Right forelimb (tissue), 1 donor: ENCODE measurements around the gene PROM1.

Experiments used
- DNase-seq: peaks from one replicate; pipeline ENCODE4 v3.0.0-alpha.2; 2018

The PROM1 gene, protein sequence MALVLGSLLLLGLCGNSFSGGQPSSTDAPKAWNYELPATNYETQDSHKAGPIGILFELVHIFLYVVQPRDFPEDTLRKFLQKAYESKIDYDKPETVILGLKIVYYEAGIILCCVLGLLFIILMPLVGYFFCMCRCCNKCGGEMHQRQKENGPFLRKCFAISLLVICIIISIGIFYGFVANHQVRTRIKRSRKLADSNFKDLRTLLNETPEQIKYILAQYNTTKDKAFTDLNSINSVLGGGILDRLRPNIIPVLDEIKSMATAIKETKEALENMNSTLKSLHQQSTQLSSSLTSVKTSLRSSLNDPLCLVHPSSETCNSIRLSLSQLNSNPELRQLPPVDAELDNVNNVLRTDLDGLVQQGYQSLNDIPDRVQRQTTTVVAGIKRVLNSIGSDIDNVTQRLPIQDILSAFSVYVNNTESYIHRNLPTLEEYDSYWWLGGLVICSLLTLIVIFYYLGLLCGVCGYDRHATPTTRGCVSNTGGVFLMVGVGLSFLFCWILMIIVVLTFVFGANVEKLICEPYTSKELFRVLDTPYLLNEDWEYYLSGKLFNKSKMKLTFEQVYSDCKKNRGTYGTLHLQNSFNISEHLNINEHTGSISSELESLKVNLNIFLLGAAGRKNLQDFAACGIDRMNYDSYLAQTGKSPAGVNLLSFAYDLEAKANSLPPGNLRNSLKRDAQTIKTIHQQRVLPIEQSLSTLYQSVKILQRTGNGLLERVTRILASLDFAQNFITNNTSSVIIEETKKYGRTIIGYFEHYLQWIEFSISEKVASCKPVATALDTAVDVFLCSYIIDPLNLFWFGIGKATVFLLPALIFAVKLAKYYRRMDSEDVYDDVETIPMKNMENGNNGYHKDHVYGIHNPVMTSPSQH

DNA sequence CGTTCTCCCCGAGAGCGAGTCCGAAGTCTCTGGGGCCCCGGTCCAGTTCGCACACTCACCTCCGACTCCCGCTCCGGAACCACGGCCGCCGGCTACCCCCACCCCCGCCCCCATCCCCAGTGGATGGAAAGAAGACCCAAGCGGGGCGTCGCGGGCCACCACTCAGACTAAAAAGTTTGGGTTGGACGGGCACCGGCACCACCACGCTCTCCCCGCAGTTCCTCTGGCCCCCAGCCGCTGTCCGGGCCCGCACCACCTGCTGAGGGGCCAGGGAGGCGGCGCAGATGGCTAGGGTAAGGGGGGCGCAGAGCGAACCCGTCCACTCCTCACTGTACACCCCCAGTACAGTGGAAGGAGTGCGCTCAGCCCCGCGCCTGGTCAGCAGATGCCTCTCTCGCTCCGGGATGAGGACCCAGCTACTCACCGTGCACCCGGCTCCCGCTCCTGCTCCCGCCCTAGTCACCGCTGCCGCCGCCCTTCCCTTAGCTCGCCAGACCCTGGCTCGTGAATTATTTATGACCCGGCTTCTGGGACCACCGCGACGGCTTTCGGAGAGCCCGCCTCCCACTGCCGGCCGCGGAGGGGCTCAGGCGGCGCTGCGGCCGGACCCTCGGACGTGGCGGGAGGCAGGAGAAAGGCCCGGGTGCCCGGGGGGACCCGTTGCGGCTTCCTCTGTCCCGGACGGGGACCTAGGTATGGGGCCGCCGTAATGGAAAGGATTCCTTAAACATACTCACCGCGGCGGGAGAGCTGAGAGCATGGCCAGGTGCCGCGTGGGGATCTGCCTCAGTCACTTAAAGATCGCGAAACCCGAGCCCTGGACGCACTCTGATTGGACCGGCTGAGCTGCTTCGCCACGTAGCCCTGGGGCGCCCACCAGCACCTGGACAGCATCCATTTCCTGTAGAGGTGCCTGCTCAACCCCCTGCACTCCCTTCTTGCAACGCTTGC lies at the start of gene PROM1:
Gene PROM1 (minus strand): TSS at position 783 of the 951 bp plus-strand sequence. CDS start 8,117 bp downstream, outside the sequence.
- peak; percentile 70 for DNase-seq

DNA sequence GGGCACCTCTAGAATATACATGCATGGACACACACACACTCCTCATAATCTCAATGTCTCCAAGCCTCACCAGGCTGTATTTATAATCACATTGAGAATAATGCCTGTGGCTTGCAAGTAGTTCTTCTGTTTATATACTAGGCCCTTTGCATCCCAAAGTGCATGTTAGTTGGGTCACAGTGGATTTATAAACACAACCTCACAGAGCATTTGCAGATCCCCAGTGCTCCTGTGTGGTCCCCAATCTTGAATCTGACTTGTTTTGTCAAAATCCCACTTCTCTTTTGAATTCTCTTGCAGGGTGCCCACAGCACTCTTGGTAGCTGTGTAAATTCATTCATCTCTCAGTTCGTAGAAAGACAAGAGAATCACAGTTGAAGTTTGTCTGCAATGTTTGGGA lies 49.6 kb upstream of the PROM1 start:
- DNase-seq, result no peak

GRCh38 chr4:16131293-16131692 lies 47.5 kb upstream of the PROM1 start:
- no peak for DNase-seq

DNA sequence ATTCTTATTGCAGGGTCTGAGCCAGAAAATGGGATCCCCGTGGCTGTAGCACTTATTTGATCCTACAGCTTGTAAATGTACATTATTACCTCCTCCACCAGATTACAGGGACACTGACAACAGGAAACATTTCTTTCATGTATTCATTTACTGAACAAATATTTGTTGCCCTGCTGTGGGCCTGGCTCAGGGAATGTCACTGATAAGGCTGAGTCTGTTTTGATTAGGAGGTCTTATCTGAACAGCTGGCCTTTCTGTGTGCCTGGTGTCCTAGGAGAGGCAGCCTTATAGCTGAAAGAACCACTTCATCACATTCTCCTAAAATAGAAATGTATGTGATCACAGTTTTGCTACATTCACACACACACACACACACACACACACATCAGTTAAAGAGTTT lies 45.5 kb upstream of the PROM1 start:
- no peak for DNase-seq

DNA sequence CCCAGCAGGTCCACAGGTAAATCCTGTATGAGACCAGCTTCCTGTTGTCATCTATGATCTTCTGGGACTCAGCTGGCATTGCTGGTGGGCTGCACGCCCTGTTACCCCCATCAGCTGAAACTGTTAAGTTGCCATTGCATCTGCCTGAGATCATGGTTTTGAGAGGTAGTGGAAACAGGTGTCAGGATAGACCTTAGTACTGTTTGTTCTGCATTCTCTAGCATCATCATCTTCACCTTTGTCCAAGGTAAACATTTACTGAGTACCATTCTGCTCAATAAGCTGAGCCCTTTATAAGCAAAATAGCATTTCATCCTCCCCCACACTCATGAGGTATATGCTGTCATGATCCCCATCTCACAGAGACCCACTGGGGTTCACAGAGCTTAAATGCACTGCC lies 42.9 kb upstream of the PROM1 start:
- no peak for DNase-seq

DNA sequence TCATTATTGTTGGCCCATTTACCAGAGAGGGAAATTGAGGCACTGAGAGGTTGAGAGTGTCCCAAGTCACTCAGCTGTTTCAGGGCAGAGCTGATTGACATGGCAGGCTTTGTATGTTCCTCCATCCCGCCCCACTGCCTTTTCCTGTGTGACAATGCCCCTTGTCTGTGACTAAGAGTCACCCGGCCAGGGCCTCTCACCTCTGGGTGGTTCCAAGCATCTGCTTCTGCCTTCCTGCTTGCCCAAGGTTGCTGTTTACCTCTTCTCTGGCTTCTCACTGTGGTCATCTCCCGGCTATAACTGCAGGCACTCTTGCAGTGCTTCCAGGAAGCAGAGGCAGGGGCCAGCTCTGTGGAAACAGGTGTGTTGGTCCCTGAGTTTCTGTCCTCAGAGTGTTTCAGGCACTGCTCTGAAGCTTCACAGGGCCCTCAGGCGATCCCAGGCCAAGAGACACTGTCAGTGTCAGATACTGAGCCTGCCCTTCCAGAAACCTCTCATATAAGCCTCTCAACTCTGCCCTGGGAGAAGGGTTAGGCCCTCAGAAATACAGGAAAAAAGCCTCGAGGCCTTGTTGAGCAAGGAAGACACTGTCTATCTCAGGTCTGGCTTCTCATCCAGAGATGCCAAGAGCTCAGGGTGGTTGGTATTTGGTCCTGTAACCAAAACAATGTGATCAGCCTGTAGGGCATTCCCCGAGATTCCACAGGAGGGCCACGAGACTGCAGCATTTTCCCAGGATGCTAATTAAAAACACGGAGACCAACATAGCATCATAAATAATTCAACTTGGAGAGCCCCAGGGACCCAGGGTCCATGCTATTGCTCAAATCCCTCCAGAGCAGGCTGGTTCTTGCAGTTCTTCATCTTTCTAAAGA lies 42.0 kb upstream of the PROM1 start:
- no peak for DNase-seq

DNA sequence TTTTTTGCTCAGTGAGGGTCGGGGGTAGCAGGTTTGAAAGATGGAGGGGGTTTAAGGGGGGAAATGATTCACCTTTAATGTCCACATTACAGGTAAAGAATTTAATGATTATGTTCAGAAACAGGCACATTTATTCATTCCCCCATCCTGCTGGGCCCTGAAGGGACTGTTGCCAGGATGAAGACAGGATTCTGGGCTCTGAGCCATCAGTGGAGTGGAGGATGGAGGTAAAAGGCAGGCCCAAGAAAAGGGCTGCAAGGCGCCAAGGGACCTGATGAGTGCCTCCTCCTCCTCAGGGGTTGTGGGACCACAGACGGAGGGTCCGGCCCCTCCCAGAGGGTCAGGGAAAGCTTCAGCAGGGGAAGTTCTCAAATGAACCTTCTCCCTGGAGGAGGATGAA lies 40.4 kb upstream of the PROM1 start:
- no peak for DNase-seq

DNA sequence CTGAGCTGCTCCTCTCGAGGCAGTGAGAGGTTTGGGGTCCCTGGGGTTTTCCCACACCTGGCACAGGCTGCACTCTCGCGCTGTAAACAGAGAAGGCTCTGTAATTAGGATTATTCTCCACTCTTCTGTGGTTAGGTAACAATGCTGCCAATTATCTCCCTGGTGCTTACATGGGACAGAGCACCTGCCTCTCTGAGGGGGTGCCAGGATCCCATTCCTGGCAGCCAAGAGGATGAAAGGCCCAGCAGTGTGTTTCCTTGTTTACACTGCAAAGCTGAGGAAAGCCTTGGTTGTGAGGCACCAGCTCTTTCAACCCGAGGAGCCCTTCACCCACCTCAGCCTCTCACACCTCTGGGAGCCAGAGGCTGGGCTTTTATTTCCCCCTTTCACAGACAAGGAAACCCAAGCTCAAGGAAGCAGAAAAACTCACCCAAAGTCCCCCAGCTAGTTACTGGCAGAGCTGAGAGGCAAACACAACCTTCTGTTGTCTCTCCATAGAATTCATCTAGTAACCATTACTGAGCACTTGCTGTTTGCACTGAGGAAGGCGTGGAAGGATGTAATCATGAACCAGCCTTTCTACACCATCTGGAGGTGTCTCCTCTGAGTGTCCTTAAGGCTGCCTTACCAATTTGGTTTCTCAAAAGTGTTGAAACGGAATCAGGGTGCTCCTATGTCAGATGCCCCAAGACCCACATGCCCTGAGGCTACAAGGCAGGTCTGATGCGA lies 39.7 kb upstream of the PROM1 start:
- no peak for DNase-seq

DNA sequence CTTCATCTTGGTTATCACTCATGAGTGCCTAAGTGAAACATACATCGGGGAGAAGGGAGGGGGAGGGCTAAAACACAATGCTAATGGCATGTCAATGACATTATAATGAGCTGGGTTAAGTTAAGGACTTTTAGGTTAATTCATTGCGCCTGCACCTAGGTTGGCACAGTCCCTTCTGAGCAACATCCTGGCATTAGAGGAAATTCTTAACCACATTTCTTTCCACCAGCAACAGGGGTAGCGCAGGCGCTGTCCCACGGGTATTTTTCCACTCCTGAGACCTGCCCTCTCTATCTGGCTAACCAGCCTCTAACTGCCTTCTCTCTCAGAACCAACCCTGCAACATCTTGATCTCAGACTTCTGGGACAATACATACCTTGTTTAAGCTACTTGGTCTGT lies 39.0 kb upstream of the PROM1 start:
- no peak for DNase-seq

GRCh38 chr4:16122308-16122711 lies 38.5 kb upstream of the PROM1 start:
- DNase-seq, result no peak

DNA sequence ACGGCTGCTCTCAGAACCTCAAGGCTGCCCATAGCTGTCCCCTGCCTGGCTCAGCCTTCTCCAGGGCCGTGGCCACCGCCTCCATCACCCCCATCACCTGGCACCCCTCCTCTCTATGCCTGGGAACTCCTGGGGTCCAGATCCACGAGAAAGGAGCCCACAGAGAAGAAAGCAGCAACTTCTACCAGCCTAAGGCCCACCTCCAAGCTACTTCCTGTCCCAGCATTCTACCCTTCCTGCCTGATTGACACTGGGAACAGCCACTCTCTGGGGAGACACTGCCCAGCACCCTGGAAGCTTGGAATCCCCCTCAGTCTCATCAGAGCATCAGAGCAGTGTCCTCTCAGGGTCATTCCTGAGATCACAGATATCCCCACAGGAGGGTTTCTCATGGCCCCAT lies 36.9 kb upstream of the PROM1 start:
- no peak for DNase-seq

DNA sequence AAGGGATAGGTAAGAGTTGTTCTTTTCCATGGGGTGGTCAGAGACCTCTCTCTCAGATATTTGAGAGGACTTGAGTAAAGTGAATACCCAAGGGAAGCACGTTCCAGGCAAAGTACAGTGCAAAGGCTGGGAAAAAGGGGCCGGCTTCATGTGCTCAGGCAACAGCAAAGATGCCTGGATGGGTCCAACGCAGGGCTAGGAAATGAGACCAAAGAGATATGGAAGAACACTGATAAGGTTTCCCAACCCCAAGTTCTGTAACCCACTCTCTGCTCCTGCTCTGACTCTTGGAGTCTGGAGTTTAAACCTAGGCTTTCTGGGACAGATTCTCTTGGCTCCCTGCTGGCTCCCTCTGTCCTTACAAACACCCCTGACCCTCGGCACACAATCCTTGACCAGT lies 36.2 kb upstream of the PROM1 start:
- DNase-seq, result no peak

GRCh38 chr4:16118090-16118489 lies 34.3 kb upstream of the PROM1 start:
- no peak for DNase-seq

- no peak for DNase-seq
Measured at GRCh38 chr4:16117164-16117563, 33.3 kb upstream of the PROM1 start.

- DNase-seq, result no peak
Measured at GRCh38 chr4:16116493-16116990, 32.7 kb upstream of the PROM1 start.

GRCh38 chr4:16116019-16116418 lies 32.2 kb upstream of the PROM1 start:
- DNase-seq, result no peak

DNA sequence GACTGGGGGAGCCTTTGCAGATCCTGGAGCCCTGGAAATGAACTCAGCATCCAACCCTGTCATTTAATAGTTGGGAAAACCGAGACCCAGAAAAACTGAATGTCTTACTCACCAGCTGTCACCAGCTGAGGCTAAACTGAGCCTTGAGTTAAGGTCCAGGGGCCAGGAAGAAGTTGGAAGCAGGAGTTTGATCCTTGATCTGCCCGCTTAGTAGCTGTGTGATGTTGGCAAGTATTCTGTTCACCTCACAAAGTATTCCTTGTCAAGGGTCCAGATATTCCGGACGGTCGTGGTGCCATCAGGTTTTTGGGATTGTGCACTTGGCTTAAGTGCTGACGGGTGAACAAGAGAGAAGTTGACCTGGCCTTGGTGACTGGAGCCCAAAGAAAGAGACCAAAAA lies 30.7 kb upstream of the PROM1 start:
- no peak for DNase-seq

- DNase-seq, result no peak
Measured at GRCh38 chr4:16113741-16114140, 29.9 kb upstream of the PROM1 start.

- DNase-seq, result no peak
Measured at GRCh38 chr4:16111533-16111932, 27.7 kb upstream of the PROM1 start.

- no peak for DNase-seq
Measured at GRCh38 chr4:16110661-16111290, 27.0 kb upstream of the PROM1 start.
